ENCODE measurements around the gene LMO1. TPM values are rescaled to one million over a fixed set of nuclear protein-coding genes. Genes with fewer than 3 reads are reported as not detected.

LMO1 gene
- total RNA-seq, 2 experiments from 2014 or later, result not detected

DNA sequence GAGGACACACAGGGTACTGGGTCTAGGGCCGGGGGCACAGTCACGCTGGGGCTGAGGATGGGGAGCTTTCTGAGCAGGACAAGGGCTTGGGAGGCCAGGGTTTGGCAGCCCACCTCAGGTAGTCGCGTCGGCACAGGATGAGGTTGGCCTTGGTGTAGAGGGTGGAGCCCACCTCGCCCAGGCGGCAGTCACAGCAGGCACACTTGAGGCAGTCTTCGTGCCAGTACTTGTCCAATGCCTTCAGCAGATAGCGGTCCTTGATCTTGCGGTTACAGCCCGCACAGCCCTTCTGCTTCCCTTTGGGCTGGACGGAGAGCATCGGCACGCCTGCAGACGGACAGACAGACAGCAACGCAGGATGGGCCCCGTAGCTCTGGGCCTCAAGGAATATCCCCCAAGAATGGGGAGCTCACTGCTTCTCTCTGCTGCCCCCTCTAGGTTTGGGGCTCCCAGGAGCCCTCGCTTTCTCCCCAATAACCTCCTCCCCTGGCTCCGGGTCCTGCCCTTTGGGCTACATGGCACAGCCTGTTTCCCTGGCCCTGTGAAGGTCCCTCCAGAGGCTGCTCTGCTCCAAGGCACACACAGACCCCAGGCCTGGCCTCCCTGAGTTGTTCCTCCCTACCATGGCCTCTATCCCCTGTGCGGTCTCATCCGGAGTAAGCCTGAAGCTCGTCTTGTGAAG, 33.4 kb downstream of the LMO1 start:
- BruUV-seq (replicated peaks), result no TSS peak
- no peaks in the 10 kb centered on the region for H4K20me1 ChIP-seq (ENCODE audit: insufficient read depth, low read length)
- TF ChIP-seq, protein P1, sequence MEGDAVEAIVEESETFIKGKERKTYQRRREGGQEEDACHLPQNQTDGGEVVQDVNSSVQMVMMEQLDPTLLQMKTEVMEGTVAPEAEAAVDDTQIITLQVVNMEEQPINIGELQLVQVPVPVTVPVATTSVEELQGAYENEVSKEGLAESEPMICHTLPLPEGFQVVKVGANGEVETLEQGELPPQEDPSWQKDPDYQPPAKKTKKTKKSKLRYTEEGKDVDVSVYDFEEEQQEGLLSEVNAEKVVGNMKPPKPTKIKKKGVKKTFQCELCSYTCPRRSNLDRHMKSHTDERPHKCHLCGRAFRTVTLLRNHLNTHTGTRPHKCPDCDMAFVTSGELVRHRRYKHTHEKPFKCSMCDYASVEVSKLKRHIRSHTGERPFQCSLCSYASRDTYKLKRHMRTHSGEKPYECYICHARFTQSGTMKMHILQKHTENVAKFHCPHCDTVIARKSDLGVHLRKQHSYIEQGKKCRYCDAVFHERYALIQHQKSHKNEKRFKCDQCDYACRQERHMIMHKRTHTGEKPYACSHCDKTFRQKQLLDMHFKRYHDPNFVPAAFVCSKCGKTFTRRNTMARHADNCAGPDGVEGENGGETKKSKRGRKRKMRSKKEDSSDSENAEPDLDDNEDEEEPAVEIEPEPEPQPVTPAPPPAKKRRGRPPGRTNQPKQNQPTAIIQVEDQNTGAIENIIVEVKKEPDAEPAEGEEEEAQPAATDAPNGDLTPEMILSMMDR (conservative IDR thresholded peaks at IDR 0.05; ENCODE audit: low read length), result no peak
- TF ChIP-seq EZH2phosphoT487 (IDR thresholded peaks at IDR 0.05; ENCODE audit: borderline replicate concordance, low read depth, low read length), result no peak
- no peaks in the 10 kb centered on the region for H3K36me3 ChIP-seq (ENCODE audit: insufficient read depth, low read length)
- intact Hi-C loops (cut with micrococcal nuclease; ENCODE audit: unreplicated experiment), result no loop called here
- H3K4me1 ChIP-seq (ENCODE audit: insufficient read depth, low read length, poor library complexity, severe bottlenecking), result no peaks in the 10 kb centered on the region
- H3K79me2 ChIP-seq (ENCODE audit: insufficient read depth, low read depth, low read length), result no peaks in the 10 kb centered on the region
- POLR2A ChIA-PET, result no interaction called here
- H3K9me2 ChIP-seq (ENCODE audit: insufficient read depth, low read length), result no peaks in the 10 kb centered on the region
- no peak overlapping the region for H3K4me2 ChIP-seq (ENCODE audit: low read length)
- no peak overlapping the region for H3K4me3 ChIP-seq (ENCODE audit: low read depth, low read length, poor library complexity, severe bottlenecking)
- no peak overlapping the region for H3K27ac ChIP-seq (ENCODE audit: low read depth, low read length, poor library complexity, severe bottlenecking)
- no peaks in the 10 kb centered on the region for H3K9me3 ChIP-seq (ENCODE audit: low read length)
- H2AFZ ChIP-seq (ENCODE audit: low read length), result no peak overlapping the region
- CTCF ChIA-PET (ENCODE audit: unreplicated experiment), result no interaction called here
- DNase-seq (ENCODE audit: low spot score), result no peak

DNA sequence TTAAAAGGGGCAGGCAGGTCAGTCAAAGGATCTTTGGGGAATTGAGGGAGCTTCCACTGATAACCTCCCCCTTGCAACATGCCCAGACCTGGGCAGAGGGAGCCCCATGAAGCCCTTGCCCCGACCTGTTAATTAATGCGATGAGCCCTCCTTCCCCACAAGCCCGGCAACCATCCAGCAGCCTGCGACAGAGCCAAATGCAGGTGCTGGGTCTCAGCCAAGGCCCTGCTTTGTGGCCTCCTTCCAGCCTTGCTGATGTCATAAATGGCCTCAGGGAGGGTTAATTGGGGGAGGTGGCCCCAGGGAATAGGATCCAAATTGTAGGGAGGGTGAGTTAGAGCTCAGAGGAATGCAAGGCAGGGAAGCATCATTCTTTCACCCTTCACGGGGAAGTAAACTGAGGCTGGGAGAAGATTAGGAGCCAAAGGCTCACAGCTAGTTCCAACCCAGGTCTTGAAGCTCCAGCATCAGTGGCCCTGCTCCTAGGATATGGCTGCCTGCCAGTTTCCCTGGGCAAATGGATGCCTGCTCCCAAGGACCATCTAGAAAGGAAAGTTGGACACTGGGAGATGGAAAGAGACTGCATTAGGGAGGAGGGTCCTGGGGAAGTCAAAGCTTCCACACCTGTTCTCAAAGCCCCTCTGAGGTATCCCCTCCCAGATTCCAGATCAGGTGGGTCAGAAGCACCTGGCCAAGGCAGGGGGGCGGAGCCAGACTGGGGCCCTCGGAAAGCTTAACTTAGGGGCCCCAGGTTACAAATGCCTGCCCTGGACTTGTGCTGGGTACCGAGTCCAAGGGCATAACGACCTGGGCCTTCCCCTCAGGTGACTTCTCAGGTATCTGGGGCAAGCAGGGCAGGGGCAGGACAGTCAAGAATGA, 34.1 kb downstream of the LMO1 start:
- Histone ChIP-seq H3K4me3 (ENCODE audit: low read depth, low read length, poor library complexity, severe bottlenecking) (no peak overlapping the region), H3K9me2 (ENCODE audit: insufficient read depth, low read length) (no peaks in the 10 kb centered on the region), H3K79me2 (ENCODE audit: insufficient read depth, low read depth, low read length) (no peaks in the 10 kb centered on the region), H3K27ac (ENCODE audit: low read depth, low read length, poor library complexity, severe bottlenecking) (no peak overlapping the region), H3K36me3 (ENCODE audit: insufficient read depth, low read length) (no peaks in the 10 kb centered on the region), H3K9me3 (ENCODE audit: low read length) (no peaks in the 10 kb centered on the region), H3K4me2 (ENCODE audit: low read length) (no peak overlapping the region), H3K4me1 (ENCODE audit: insufficient read depth, low read length, poor library complexity, severe bottlenecking) (no peaks in the 10 kb centered on the region), H2AFZ (ENCODE audit: low read length) (no peak overlapping the region), H4K20me1 (ENCODE audit: insufficient read depth, low read length) (no peaks in the 10 kb centered on the region)
- intact Hi-C loops (cut with micrococcal nuclease; ENCODE audit: unreplicated experiment), result loop anchor here (5.0 kb wide), 1 partner anchor 33 kb away; the partner anchor contains the start of gene LMO1
- CTCF ChIA-PET (ENCODE audit: unreplicated experiment), result no interaction called here
- POLR2A ChIA-PET, result no interaction called here
- TF ChIP-seq, protein P1 (conservative IDR thresholded peaks at IDR 0.05; ENCODE audit: low read length), result no peak
- no peak for TF ChIP-seq EZH2phosphoT487 (IDR thresholded peaks at IDR 0.05; ENCODE audit: borderline replicate concordance, low read depth, low read length)
- BruUV-seq (replicated peaks), result no TSS peak
- DNase-seq (ENCODE audit: low spot score), result no peak

Data from OCI-LY7 (cell line).